AG04450 (cell line): Measurements from ENCODE around the gene LTO1. TPM values are rescaled to one million over a fixed set of nuclear protein-coding genes. Genes with fewer than 3 reads are reported as not detected.

Source experiments
- CTCF ChIA-PET: fragments of 300-600, 350-600 bp; formaldehyde crosslinking; extraction: SDS; loops from one replicate; lab custom pipeline; 2022; ENCODE audit warnings: antibody characterized with exemption, inconsistent platforms; lab: Charles Lee
- POLR2A ChIA-PET: fragments of 350-600 bp; formaldehyde crosslinking; extraction: SDS; loops from one replicate; lab custom pipeline; 2021; ENCODE audit warnings: antibody characterized with exemption, inconsistent platforms; lab: Yijun Ruan, JAX
- DNase-seq: peaks from one replicate; pipeline ENCODE4 v3.0.0-alpha.2; 2011; ENCODE audit warnings: low read depth, low spot score
- H3K27ac ChIP-seq: one replicate; pipeline ENCODE4 v1.5.1; 2012; ENCODE audit warnings: low read depth, low read length, control low read depth
- H3K27me3 ChIP-seq: one replicate; pipeline ENCODE4 v1.6.0; 2012; ENCODE audit warnings: low read length; ENCODE audit not compliant: control insufficient read depth, insufficient read depth
- H3K4me3 ChIP-seq: 2 replicates; pipeline ENCODE4 v1.5.1; 2011; ENCODE audit warnings: mild to moderate bottlenecking, low read depth, low read length, control low read depth
- H3K9me3 ChIP-seq: 2 replicates; pipeline ENCODE4 v1.5.1; 2012; ENCODE audit warnings: low read length; ENCODE audit not compliant: control insufficient read depth, insufficient read depth
- CTCF ChIP-seq: IDR thresholded peaks from 2 replicates; pipeline ENCODE4 v1.5.1; 2011; ENCODE audit warnings: low read depth, low read length, control low read depth, inconsistent platforms
- polyA plus RNA-seq: library from polyadenylated mRNA; depleted of rRNA; stranded (reverse); fragments of >200 nt; gene quantifications from 2 replicates; pipeline ENCODE4 v1.2.3, GENCODE V29; 2011

The LTO1 gene
- polyA plus RNA-seq, 1 experiment = 18.3 TPM

DNA sequence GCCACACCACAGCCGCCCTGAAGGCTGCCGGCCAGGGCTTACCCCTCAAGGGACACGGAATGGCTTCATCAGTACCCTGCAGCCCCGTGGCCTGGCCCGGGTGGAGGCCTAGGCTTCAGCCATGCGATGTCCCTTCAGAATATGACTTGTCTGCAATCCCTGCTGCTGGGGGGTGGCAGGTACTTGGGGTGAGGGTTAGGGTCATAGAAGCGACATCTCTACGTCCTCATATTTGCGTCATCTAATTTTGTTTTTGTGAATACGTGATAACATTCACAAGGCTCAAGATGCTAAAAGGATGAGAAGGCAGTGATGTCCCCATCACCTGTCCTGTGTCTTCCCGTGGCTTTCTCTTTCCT, 27.8 kb downstream of the LTO1 start:
- DNase-seq = no peak
- Histone ChIP-seq H3K9me3 (no peaks in the 10 kb centered on the region), H3K27ac (peak overlapping the region; percentile 47), H3K27me3 (no peaks in the 10 kb centered on the region), H3K4me3 (no peak overlapping the region)
- CTCF ChIA-PET = no interaction called here
- no peak for TF ChIP-seq CTCF
- POLR2A ChIA-PET = interaction anchor here (1.3 kb wide), 1 partner anchor 8 kb away, joined by 3 read pairs; no protein-coding TSS in a partner anchor

DNA sequence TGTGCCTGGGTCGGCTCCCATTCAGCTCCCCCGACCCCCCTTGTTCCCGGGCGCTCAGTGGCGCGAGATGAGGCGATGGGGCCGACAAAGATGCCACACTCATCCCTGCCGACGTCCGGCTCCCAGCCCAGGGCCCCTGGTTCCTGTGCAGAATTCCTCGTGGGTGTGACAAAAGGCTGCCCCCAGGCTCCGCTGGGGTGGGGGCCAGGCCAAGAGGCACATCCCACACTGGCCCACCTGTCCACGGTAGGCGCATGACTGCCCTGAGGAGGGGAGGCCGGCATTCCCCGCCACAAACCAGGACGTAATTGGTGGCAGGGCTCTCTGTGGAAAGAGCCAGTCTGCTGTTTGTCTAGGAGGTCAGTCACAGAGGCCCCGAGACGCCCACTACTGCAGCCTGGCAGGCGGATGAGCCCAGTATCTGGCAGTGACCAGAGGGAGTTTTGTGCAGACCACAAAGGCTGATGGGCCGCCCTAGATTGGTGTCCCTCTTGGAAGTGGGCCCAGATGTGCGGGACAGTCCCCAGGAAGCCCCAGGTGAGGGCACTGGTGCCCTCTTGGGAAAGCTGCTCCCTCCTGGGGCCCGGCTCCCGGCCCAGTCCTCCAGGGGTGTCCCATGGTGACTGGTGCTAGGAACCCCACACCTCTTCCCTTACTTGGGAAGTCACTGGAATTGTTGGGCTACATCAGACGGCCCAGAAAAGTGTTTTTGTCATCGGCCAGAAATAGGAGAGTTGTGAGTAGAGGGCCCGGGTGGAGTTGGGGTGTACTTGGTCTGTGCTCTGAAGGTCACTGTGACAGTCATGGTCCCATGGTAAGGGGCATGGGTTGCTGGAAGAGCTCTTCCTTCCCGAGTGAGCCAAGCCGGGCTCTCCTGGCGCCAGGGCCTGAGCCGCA, 28.4 kb downstream of the LTO1 start:
- Histone ChIP-seq H3K27me3 (no peaks in the 10 kb centered on the region), H3K4me3 (no peak overlapping the region), H3K27ac (peak overlapping the region; percentile 65), H3K9me3 (no peaks in the 10 kb centered on the region; the same call in 1 of the 2 replicates)
- ChIA-PET POLR2A (interaction anchor here (1.3 kb wide), 1 partner anchor 9 kb away, joined by 3 read pairs; no protein-coding TSS in a partner anchor), CTCF (no interaction called here)
- no peak for DNase-seq
- no peak for TF ChIP-seq CTCF

- POLR2A ChIA-PET = no interaction called here
- CTCF ChIA-PET = interaction anchor here (1.4 to 4.1 kb wide), 4 partner anchors 23 to 546 kb away, joined by 3 to 52 read pairs (median 24); no protein-coding TSS in a partner anchor
- Histone ChIP-seq H3K27me3 (no peaks in the 10 kb centered on the region), H3K27ac (peak overlapping the region; percentile 31), H3K4me3 (peak overlapping the region; percentile 10; the same call in 1 of the 2 replicates), H3K9me3 (no peaks in the 10 kb centered on the region; the same call in 1 of the 2 replicates)
- TF ChIP-seq CTCF = no peak
- DNase-seq = no peak
These were observed 29.2 kb downstream of the LTO1 start for GRCh38 chr11:69645801-69646492.

GRCh38 chr11:69644962-69645675, 30.0 kb downstream of the LTO1 start:
- ChIA-PET POLR2A (interaction anchor here (0.5 to 3.7 kb wide), 7 partner anchors 11 to 634 kb away, joined by 3 to 25 read pairs (median 5); partner anchors contain the start of gene LTO1), CTCF (interaction anchor here (0.6 to 4.1 kb wide), 14 partner anchors 13 to 634 kb away, joined by 3 to 52 read pairs (median 4); no protein-coding TSS in a partner anchor)
- Histone ChIP-seq H3K4me3 (peak overlapping the region; percentile 99), H3K27ac (no peak overlapping the region), H3K27me3 (no peaks in the 10 kb centered on the region), H3K9me3 (no peaks in the 10 kb centered on the region; the same call in 1 of the 2 replicates)
- TF ChIP-seq CTCF = no peak
- no peak for DNase-seq
